ENCODE data around the gene CDH23.

Gene CDH23

GRCh38 chr10:71811351-71811750 is 414.6 kb downstream of the CDH23 start:
- DNase-seq: no peak

GRCh38 chr10:71812016-71812912 is 415.5 kb downstream of the CDH23 start:
- DNase-seq: peak; percentile 3

- DNase-seq: no peak
Measured at GRCh38 chr10:71812913-71813590, 416.3 kb downstream of the CDH23 start.

GRCh38 chr10:71814922-71815411 is 418.2 kb downstream of the CDH23 start:
- DNase-seq: no peak

GRCh38 chr10:71815515-71816130 is 418.9 kb downstream of the CDH23 start:
- no peak for DNase-seq

GRCh38 chr10:71816421-71816851 is 419.7 kb downstream of the CDH23 start:
- no peak for DNase-seq

GRCh38 chr10:71816936-71817618 is 420.4 kb downstream of the CDH23 start:
- DNase-seq: no peak

- no peak for DNase-seq
Measured at GRCh38 chr10:71817831-71818655, 421.3 kb downstream of the CDH23 start.

- DNase-seq: no peak
Measured at GRCh38 chr10:71818674-71819260, 422.0 kb downstream of the CDH23 start.

GRCh38 chr10:71819441-71819861 is 422.7 kb downstream of the CDH23 start:
- DNase-seq: no peak

GRCh38 chr10:71819985-71820384 is 423.3 kb downstream of the CDH23 start:
- no peak for DNase-seq

- no peak for DNase-seq
Measured at GRCh38 chr10:71820966-71821365, 424.2 kb downstream of the CDH23 start.

GRCh38 chr10:71821909-71822763 is 425.4 kb downstream of the CDH23 start:
- no peak for DNase-seq

- no peak for DNase-seq
Measured at GRCh38 chr10:71823356-71823755, 426.6 kb downstream of the CDH23 start.

- DNase-seq: no peak
Measured at GRCh38 chr10:71824333-71824732, 427.6 kb downstream of the CDH23 start.

- DNase-seq: no peak
Measured at GRCh38 chr10:71825217-71825616, 428.5 kb downstream of the CDH23 start.

GRCh38 chr10:71827852-71828251 is 431.1 kb downstream of the CDH23 start:
- no peak for DNase-seq

GRCh38 chr10:71828702-71829101 is 432.0 kb downstream of the CDH23 start:
- no peak for DNase-seq

GRCh38 chr10:71829171-71829570 is 432.5 kb downstream of the CDH23 start:
- DNase-seq: no peak

- DNase-seq: no peak
Measured at GRCh38 chr10:71829896-71830295, 433.2 kb downstream of the CDH23 start.

- no peak for DNase-seq
Measured at GRCh38 chr10:71830726-71831125, 434.0 kb downstream of the CDH23 start.

All from T1000 (cell line).